Measurements from ENCODE around the gene ZNF770. TPM values are rescaled to one million over a fixed set of nuclear protein-coding genes. Genes with fewer than 3 reads are reported as not detected.

The ZNF770 gene
- total and polyA plus RNA-seq, 9 donors, result 13.5 to 60.2 (median 34.8) TPM

DNA sequence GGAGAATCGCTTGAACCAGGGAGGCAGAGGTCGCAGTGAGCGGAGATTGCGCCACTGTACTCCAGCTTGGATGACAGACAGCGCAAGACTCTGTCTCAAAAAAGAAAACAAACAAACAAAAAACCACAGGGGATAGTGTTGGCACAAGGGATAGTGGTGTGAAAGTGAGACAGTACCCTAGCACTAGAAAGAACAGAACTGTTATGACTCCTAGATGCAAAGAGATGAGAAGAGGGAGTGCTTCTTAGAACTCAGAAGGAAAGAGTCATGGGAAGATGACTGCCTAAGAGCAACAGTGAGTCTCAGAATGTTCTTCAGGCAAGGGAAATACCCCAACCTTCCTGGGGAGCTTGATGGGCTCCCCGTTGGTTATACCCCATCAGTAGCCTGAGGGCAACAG lies 17.8 kb upstream of the ZNF770 start:
- Histone ChIP-seq H3K4me3 (no peak overlapping the region), H3K36me3 (no peaks in the 10 kb centered on the region), H3K4me1 (ENCODE audit: insufficient read depth) (no peaks in the 10 kb centered on the region), H3K27me3 (no peaks in the 10 kb centered on the region), H3K9me3 (no peaks in the 10 kb centered on the region), H3K27ac (no peak overlapping the region)
- intact Hi-C loops (cut with DNase I), result no loop called here
- 92 to 95% (median 94%) methylated on average over 6 of the region's 6 CpGs for WGBS, 3 donors
- no peak for DNase-seq
- no peak for TF ChIP-seq EP300 (IDR thresholded peaks at IDR 0.05)
- TF ChIP-seq, protein P1, sequence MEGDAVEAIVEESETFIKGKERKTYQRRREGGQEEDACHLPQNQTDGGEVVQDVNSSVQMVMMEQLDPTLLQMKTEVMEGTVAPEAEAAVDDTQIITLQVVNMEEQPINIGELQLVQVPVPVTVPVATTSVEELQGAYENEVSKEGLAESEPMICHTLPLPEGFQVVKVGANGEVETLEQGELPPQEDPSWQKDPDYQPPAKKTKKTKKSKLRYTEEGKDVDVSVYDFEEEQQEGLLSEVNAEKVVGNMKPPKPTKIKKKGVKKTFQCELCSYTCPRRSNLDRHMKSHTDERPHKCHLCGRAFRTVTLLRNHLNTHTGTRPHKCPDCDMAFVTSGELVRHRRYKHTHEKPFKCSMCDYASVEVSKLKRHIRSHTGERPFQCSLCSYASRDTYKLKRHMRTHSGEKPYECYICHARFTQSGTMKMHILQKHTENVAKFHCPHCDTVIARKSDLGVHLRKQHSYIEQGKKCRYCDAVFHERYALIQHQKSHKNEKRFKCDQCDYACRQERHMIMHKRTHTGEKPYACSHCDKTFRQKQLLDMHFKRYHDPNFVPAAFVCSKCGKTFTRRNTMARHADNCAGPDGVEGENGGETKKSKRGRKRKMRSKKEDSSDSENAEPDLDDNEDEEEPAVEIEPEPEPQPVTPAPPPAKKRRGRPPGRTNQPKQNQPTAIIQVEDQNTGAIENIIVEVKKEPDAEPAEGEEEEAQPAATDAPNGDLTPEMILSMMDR (IDR thresholded peaks at IDR 0.05), result no peak
- no peak for TF ChIP-seq POLR2A (IDR thresholded peaks at IDR 0.05)

DNA sequence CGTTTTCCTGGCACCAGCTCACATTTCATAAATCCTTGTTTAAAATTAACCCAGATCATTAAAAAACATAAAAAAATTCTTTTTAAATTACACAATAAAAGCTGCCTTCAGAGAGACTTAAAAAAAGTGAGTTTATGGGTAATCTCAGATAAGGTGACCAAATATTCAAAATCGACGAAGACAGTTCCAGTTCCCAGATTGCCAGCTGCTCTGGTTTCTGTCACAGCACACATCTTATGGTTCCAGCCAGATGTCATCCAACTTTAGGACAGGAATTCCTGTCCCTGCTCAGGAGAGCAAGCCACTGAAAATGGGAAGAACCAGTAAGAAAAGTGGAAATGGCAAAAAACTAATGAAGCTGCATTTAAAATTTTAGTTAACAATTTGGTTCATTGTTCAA lies 15.8 kb upstream of the ZNF770 start:
- intact Hi-C loops (cut with DNase I), result no loop called here
- H3K27ac ChIP-seq, result no peak overlapping the region
- 58 to 66% (median 66%) methylated on average over 3 of the region's 3 CpGs for WGBS, 3 donors

DNA sequence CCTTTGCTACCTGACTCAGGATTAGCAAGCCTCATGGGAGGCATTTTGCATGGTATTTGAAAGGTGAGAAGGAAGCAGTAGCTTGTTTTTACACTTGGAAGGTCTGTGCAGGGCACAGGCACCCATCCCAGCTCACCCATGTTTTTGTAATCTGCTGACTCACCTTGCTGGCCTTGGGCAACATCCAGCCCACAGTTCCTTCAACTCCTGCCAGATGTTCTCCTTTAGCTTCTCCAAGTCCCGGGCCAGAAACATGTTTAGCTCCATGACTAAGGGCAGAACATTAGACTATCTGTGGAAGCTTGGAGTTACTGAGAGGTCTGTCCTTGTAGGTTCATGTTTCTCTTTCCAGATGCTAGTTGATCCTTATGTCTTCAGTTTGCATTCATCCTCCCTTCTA lies 12.4 kb upstream of the ZNF770 start:
- DNase-seq, result no peak

More for the DNA sequence above, 15.8 kb upstream of the ZNF770 start:
- Histone ChIP-seq H3K4me1 (ENCODE audit: insufficient read depth) (no peaks in the 10 kb centered on the region), H3K4me3 (no peak overlapping the region), H3K36me3 (no peaks in the 10 kb centered on the region), H3K27me3 (no peaks in the 10 kb centered on the region), H3K9me3 (no peaks in the 10 kb centered on the region)
- DNase-seq, result no peak
- TF ChIP-seq POLR2A (IDR thresholded peaks at IDR 0.05), result no peak
- TF ChIP-seq, protein P1 (IDR thresholded peaks at IDR 0.05), result no peak
- no peak for TF ChIP-seq EP300 (IDR thresholded peaks at IDR 0.05)

DNA sequence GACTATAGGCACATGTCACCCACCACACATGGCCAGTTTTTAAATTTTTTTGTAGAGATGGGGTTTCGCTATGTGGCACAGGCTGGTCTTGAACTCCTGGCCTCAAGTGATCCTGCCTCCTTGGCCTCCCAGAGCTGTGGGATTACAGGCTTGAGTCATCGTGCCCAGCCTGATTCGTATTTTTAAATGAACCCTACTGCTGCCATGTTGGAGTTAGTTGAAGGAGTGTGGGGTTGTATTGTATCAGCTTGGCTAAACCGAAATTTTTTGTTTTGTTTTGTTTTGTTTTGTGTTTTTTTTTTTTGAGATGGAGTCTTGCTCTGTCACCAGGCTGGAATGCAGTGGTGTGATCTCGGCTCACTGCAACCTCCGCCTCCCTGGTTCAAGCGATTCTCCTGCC lies 11.8 kb upstream of the ZNF770 start:
- intact Hi-C loops (cut with DNase I), result no loop called here
- no peak for DNase-seq
- no peaks in the 10 kb centered on the region for H3K36me3 ChIP-seq
- TF ChIP-seq POLR2A (IDR thresholded peaks at IDR 0.05) (no peak), EP300 (IDR thresholded peaks at IDR 0.05) (no peak)
- TF ChIP-seq, protein P1 (IDR thresholded peaks at IDR 0.05), result no peak
- no peak overlapping the region for H3K4me3 ChIP-seq
- no peaks in the 10 kb centered on the region for H3K27me3 ChIP-seq
- H3K9me3 ChIP-seq, result no peaks in the 10 kb centered on the region
- 81 to 88% (median 86%) methylated on average over 7 of the region's 7 CpGs for WGBS, 3 donors
- H3K27ac ChIP-seq, result no peak overlapping the region
- H3K4me1 ChIP-seq (ENCODE audit: insufficient read depth), result no peaks in the 10 kb centered on the region

More for the DNA sequence above, 12.4 kb upstream of the ZNF770 start:
- Histone ChIP-seq H3K4me1 (ENCODE audit: insufficient read depth) (no peaks in the 10 kb centered on the region), H3K9me3 (no peaks in the 10 kb centered on the region), H3K27me3 (no peaks in the 10 kb centered on the region), H3K4me3 (no peak overlapping the region), H3K27ac (no peak overlapping the region), H3K36me3 (no peaks in the 10 kb centered on the region)
- TF ChIP-seq, protein P1 (IDR thresholded peaks at IDR 0.05), result no peak
- no peak for TF ChIP-seq POLR2A (IDR thresholded peaks at IDR 0.05)
- WGBS, 3 donors, result 14 to 19% (median 17%) methylated on average over 1 of the region's 1 CpG
- intact Hi-C loops (cut with DNase I), result no loop called here

All from ovary (tissue), 9 donors.